GM21381 (cell line): ENCODE measurements around the gene SLC66A2.
"Not testable (repeated sequence)": the region's sequence is repeated elsewhere in the genome, so short reads cannot be mapped to it uniquely, and the experiment has no call there.

Experiments
- ATAC-seq: cut with Tn5 transposase; IDR thresholded peaks from one replicate; pipeline ENCODE4 v1.9.1; 2021; ENCODE audit warnings: mild to moderate bottlenecking, moderate library complexity; ENCODE audit not compliant: unreplicated experiment

SLC66A2 gene

GRCh38 chr18:79951545-79952455, at the start of gene SLC66A2:
SLC66A2 (minus strand) TSS chr18:79951653; CDS start chr18:79950926, 727 bp downstream.
- peak; percentile 89 for ATAC-seq

GRCh38 chr18:80000877-80001276, 49.4 kb upstream of the SLC66A2 start:
- no peak for ATAC-seq

DNA sequence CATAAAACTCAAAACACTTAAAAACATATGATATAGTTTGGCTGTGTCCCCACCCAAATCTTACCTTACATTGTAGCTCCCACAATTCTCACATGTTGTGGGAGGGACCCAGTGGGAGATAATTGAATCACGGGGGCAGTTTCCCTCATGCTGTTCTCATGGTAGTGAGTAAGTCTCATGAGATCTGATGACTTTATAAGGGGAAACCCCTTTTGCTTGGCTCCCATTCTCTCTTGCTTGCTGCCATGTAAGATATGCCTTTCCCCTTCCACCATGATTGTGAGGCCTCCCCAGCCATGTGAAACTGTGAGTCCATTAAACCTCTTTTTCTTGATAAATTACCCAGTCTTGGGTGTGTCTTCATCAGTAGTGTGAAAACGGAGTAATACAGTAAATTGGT, 48.2 kb upstream of the SLC66A2 start:
- not testable (repeated sequence) for ATAC-seq

GRCh38 chr18:79991494-79991893, 40.0 kb upstream of the SLC66A2 start:
- no peak for ATAC-seq

- ATAC-seq, result no peak
These were observed 37.7 kb upstream of the SLC66A2 start for GRCh38 chr18:79989195-79989497.

- peak; percentile 98 for ATAC-seq
These were observed 37.2 kb upstream of the SLC66A2 start, which contains the start of gene TXNL4A for GRCh38 chr18:79988451-79989194. TXNL4A (minus strand) TSS chr18:79988563; CDS start chr18:79988392, 171 bp downstream.

GRCh38 chr18:79988071-79988450, 36.6 kb upstream of the SLC66A2 start:
- peak; percentile 60 for ATAC-seq

- ATAC-seq, result no peak
These were observed 36.1 kb upstream of the SLC66A2 start for GRCh38 chr18:79987566-79987965.

GRCh38 chr18:79986726-79987125, 35.3 kb upstream of the SLC66A2 start:
- ATAC-seq, result no peak

DNA sequence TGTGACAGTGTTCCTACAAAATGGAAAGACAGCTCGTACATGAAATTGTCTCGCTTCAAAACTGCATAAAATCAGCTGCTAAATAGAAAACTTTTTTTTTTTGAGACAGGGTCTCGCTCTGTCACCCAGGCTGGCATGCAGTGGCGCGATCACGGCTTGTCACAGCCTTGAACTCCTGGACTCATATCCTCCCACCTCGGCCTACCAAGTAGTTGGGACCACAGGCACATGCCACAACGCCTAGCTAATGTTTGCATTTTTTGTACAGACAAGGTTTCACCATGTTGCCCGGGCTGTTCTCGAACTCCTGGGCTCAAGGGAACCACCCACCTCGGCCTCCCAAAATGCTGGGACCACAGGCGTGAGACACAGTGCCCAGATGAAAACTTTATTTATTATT, 33.7 kb upstream of the SLC66A2 start:
- no peak for ATAC-seq

- no peak for ATAC-seq
These were observed 32.3 kb upstream of the SLC66A2 start for GRCh38 chr18:79983793-79984192.

- ATAC-seq, result no peak
These were observed 31.8 kb upstream of the SLC66A2 start for GRCh38 chr18:79983253-79983652.

DNA sequence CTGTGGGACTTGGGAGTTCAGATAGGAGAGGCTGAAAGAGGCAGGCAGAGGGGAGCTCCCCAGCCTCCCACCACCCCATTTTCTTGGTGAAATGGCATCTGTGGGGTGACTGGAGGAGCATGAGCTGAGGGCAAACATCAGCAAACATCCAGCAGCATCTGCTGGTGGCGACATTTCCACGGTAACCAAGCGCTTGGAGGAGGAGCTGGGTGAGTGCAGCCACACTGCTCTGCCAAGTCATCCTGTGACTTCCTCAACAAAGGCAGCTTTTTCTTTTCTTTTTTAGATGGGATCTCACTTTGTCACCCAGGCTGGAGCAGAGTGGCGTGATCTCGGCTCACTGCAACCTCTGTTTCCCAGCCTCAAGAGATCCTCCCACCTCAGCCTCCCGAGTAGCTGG, 31.3 kb upstream of the SLC66A2 start:
- ATAC-seq, result no peak

DNA sequence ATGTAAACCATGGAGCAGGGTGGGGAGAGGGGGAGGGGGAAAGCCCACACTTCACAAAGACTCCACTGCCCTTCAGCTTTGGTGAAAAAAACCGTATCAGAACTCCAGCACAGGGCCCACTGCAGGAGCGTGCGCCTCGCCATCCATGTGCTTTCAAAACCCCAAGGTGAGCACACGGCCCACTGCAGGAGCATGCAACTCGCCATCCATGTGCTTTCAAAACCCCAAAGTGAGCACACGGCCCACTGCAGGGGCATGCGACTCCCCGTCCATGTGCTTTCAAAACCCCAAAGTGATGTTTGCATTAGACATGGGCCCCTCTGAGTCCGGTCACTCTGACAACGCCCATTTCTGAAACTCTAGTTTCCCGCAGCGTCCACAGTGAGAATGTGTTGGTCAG, 29.1 kb upstream of the SLC66A2 start:
- ATAC-seq, result no peak

- no peak for ATAC-seq
These were observed 28.4 kb upstream of the SLC66A2 start for GRCh38 chr18:79979843-79980242.

- no peak for ATAC-seq
These were observed 24.7 kb upstream of the SLC66A2 start for GRCh38 chr18:79975985-79976680.

GRCh38 chr18:79975043-79975442, 23.6 kb upstream of the SLC66A2 start:
- no peak for ATAC-seq

DNA sequence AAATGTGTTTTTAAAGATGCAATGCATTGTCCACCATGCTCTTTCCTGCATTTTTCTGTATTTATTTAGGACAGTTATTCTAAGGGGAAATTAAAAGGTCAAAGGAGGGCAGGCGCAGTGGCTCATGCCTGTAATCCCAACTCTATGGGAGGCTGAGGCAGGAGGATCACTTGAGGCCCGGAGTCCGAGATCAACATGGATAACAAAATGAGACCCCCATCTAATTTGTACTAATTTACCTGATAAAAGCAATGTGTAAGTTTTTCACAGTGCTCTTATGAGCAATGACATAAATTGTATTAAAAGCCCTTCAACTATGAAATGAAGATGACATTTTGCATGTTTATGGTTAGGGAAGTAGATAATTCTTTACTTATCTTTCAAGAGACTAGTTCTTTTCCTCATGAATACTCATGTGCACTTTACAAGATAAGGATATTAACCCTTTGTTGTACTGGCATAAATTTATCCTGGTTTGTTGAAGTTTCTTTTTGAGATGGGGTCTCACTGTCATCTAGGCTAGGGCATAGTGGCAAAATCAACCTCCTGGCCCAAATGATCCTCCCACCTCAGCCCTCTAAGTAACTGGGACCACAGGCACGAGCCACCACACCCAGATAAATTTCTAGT, 22.7 kb upstream of the SLC66A2 start:
- ATAC-seq, result no peak

GRCh38 chr18:79973517-79973916, 22.1 kb upstream of the SLC66A2 start:
- ATAC-seq, result no peak

DNA sequence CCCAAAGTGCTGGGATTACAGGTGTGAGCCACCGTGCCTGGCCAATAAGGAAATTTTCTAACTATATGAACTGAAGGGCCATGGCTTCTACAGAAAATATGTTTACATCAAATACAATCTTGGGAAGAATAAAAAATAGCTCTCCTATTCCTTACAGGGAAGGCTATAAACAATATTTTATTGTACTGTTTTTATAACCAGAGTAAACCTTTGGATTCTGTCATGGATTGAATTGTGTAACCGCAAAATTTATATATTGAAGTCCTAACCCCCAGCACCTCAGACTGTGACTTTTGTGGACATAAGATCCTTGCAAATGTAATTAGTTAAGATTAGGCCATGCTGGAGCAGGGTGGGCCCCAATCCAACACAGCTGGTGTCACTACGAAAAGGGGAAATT, 21.3 kb upstream of the SLC66A2 start:
- ATAC-seq, result no peak

DNA sequence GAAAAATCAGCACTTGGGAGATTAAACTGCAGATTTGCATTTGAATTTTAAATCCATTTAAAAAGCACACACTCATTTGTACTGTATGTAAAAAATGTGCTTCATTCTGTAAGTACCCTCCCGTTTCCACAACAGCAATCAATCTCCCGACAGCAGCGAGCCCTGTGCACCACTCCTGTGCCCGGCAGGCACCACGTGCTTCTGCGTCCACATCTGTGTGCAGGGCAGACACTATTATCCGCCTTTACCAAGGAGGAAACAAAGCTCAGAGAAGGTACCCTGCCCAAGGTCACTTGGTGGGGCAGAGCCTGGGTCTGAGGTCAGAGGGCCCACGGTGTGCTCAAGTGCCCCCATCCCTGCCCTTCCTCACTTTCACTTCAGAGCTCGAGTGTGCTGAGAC, 20.5 kb upstream of the SLC66A2 start:
- no peak for ATAC-seq
